ENCODE results near the gene ANO9. TPM values are rescaled to one million over a fixed set of nuclear protein-coding genes. Genes with fewer than 3 reads are reported as not detected.
A peak's percentile ranks its signal among the peaks of the same experiment; 100 is the strongest.

ANO9 gene
- total RNA-seq, 2 donors from 2014 or later: 0.11 to 0.75 TPM

GRCh38 chr11:462107-462890 is 20.5 kb upstream of the ANO9 start:
- Histone ChIP-seq H3K4me1 (peaks cover 0 to 25% of the 10 kb centered on the region in 2 donors), H3K27me3 (no peaks in the 10 kb centered on the region), H3K36me3 (peaks cover 4% of the 10 kb centered on the region), H3K4me3 (no peak overlapping the region), H3K27ac (no peak overlapping the region), H3K9me3 (no peaks in the 10 kb centered on the region)
- TF ChIP-seq CTCF (IDR thresholded peaks at IDR 0.05): no peak
- DNase-seq (ENCODE audit: low spot score): no peak

GRCh38 chr11:461626-462025 is 19.8 kb upstream of the ANO9 start:
- no peak overlapping the region for H3K4me3 ChIP-seq
- H3K4me1 ChIP-seq: peaks cover 0 to 25% of the 10 kb centered on the region in 2 donors
- peaks cover 4% of the 10 kb centered on the region for H3K36me3 ChIP-seq
- H3K9me3 ChIP-seq: no peaks in the 10 kb centered on the region
- no peaks in the 10 kb centered on the region for H3K27me3 ChIP-seq
- no peak for DNase-seq (ENCODE audit: low spot score)
- no peak for TF ChIP-seq CTCF (IDR thresholded peaks at IDR 0.05)
- H3K27ac ChIP-seq: peak overlapping the region; percentile 69 to 74

- no peak for TF ChIP-seq CTCF (IDR thresholded peaks at IDR 0.05)
- peaks cover 0 to 27% of the 10 kb centered on the region in 2 donors for H3K4me1 ChIP-seq
- H3K27ac ChIP-seq: peak overlapping the region; percentile 69 to 74
- peak overlapping the region; percentile 9 to 28 for H3K4me3 ChIP-seq
- peak; percentile 82 for DNase-seq (ENCODE audit: low spot score)
- peaks cover 4% of the 10 kb centered on the region for H3K36me3 ChIP-seq
- H3K27me3 ChIP-seq: no peaks in the 10 kb centered on the region
- no peaks in the 10 kb centered on the region for H3K9me3 ChIP-seq
These were observed 18.8 kb upstream of the ANO9 start for GRCh38 chr11:460331-461199.

- Histone ChIP-seq H3K27ac (peak overlapping the region; percentile 69 to 74), H3K36me3 (peaks cover 4% of the 10 kb centered on the region), H3K9me3 (no peaks in the 10 kb centered on the region), H3K27me3 (no peaks in the 10 kb centered on the region), H3K4me1 (peaks cover 0 to 34% of the 10 kb centered on the region in 2 donors), H3K4me3 (peak overlapping the region; percentile 9 to 28)
- DNase-seq (ENCODE audit: low spot score): no peak
- no peak for TF ChIP-seq CTCF (IDR thresholded peaks at IDR 0.05)
These were observed 17.9 kb upstream of the ANO9 start for GRCh38 chr11:459511-460220.

GRCh38 chr11:457111-457760 is 15.4 kb upstream of the ANO9 start:
- TF ChIP-seq CTCF (IDR thresholded peaks at IDR 0.05): no peak
- no peak for DNase-seq (ENCODE audit: low spot score)
- H3K4me3 ChIP-seq: no peak overlapping the region
- peaks cover 20% of the 10 kb centered on the region for H3K36me3 ChIP-seq
- no peak overlapping the region for H3K27ac ChIP-seq
- H3K9me3 ChIP-seq: no peaks in the 10 kb centered on the region
- no peaks in the 10 kb centered on the region for H3K27me3 ChIP-seq
- peaks cover 0 to 36% of the 10 kb centered on the region in 2 donors for H3K4me1 ChIP-seq

All from right atrium auricular region (tissue), 2 donors.